Right atrium auricular region (tissue), 2 donors: ENCODE data around the gene UTS2. TPM values are rescaled to one million over a fixed set of nuclear protein-coding genes. Genes with fewer than 3 reads are reported as not detected.

Experiments
- DNase-seq: peaks from one replicate; pipeline ENCODE4 v3.0.0-alpha.2; 2019; ENCODE audit warnings: low spot score
- H3K27ac ChIP-seq, 2 donors: fragments of 200-600 bp; sonication (generic); 1 replicate in 1 of 2; 2 replicates in 1 of 2; pipeline ENCODE4 v1.5.1; 2016 to 2019
- H3K27me3 ChIP-seq, 2 donors: fragments of 200-600 bp; sonication (generic); one replicate each; pipeline versions ENCODE4 v1.5.1 to v1.6.0; 2017 to 2019
- H3K36me3 ChIP-seq: fragments of 200-600 bp; sonication (generic); one replicate; pipeline ENCODE4 v1.5.1; 2016
- H3K4me1 ChIP-seq, 2 donors: fragments of 200-600 bp; sonication (generic); one replicate each; pipeline versions ENCODE4 v1.5.1 to v1.6.0; 2017 to 2019
- H3K4me3 ChIP-seq, 2 donors: fragments of 200-600 bp; sonication (generic); 1 replicate in 1 of 2; 2 replicates in 1 of 2; pipeline ENCODE4 v1.5.1; 2017 to 2019; ENCODE audit warnings: mild to moderate bottlenecking in 1 of 2, moderate library complexity in 1 of 2
- H3K9me3 ChIP-seq, 2 donors: fragments of 200-600 bp; sonication (generic); one replicate each; pipeline ENCODE4 v1.5.1; 2019
- CTCF ChIP-seq, 2 donors: fragments of 200-600 bp; sonication (generic); IDR thresholded peaks; one replicate each; pipeline ENCODE4 v1.5.1; 2019; ENCODE audit warnings: antibody characterized with exemption in 2 of 2
- total RNA-seq, 2 donors: library from RNA; depleted of rRNA; stranded (reverse); fragments of >200 nt; gene quantifications; one replicate each; pipeline ENCODE4 v1.1.0, GENCODE V29; 2016

UTS2 gene
- total RNA-seq, 2 donors from 2014 or later: not detected

GRCh38 chr1:7861452-7861851 is 8.6 kb upstream of the UTS2 start:
- no peaks in the 10 kb centered on the region for H3K9me3 ChIP-seq
- DNase-seq: no peak

DNA sequence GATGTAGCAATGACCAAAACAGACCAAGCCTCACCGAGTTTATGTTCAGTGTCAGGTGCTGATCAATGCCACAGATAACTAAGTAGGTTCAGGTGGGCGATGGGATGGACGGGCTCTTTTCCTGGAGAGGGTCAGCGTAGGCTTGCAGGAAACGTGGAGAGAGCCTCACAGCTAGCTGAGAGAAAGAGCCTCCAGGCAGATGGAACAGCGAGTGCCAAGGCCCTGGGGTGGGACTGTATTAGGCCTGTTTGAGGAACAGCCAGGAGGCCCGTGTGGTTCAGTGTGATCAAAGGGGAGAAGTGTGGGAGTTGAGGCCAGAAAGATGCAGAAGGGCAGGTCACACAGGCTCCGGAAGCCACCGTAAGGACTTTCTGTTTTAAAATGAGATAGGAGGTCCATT is 7.3 kb upstream of the UTS2 start:
- no peak overlapping the region for H3K4me3 ChIP-seq
- H3K4me1 ChIP-seq: no peaks in the 10 kb centered on the region
- no peaks in the 10 kb centered on the region for H3K27me3 ChIP-seq
- no peaks in the 10 kb centered on the region for H3K9me3 ChIP-seq
- no peaks in the 10 kb centered on the region for H3K36me3 ChIP-seq
- no peak overlapping the region for H3K27ac ChIP-seq
- DNase-seq: no peak
- no peak for TF ChIP-seq CTCF (IDR thresholded peaks at IDR 0.05)

More at GRCh38 chr1:7861452-7861851, 8.6 kb upstream of the UTS2 start:
- no peak for TF ChIP-seq CTCF (IDR thresholded peaks at IDR 0.05)
- H3K27ac ChIP-seq: no peak overlapping the region
- H3K27me3 ChIP-seq: no peaks in the 10 kb centered on the region
- H3K4me3 ChIP-seq: no peak overlapping the region
- no peaks in the 10 kb centered on the region for H3K36me3 ChIP-seq
- no peaks in the 10 kb centered on the region for H3K4me1 ChIP-seq

DNA sequence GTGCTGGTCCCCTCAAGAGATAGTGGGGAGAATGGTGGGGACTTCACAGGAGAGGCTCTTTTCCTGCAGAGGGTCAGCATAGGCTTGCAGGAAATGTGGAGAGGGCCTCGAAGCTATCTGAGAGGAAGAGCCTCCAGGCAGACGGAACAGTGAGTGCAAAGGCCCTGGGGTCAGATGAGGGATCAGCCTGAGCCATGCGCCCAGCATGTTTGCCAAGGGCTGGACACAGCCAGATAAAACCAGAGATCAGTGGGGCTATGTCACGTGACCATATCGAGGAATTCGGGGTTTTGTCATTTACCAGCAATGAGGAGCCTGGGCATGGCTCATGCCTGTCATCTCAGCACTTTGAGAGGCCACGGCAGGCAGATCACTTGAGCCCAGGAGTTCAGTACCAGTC is 6.5 kb upstream of the UTS2 start:
- H3K9me3 ChIP-seq: no peaks in the 10 kb centered on the region
- H3K27me3 ChIP-seq: no peaks in the 10 kb centered on the region
- TF ChIP-seq CTCF (IDR thresholded peaks at IDR 0.05): no peak
- no peak for DNase-seq
- H3K27ac ChIP-seq: no peak overlapping the region
- no peaks in the 10 kb centered on the region for H3K4me1 ChIP-seq
- H3K4me3 ChIP-seq: no peak overlapping the region
- H3K36me3 ChIP-seq: no peaks in the 10 kb centered on the region

DNA sequence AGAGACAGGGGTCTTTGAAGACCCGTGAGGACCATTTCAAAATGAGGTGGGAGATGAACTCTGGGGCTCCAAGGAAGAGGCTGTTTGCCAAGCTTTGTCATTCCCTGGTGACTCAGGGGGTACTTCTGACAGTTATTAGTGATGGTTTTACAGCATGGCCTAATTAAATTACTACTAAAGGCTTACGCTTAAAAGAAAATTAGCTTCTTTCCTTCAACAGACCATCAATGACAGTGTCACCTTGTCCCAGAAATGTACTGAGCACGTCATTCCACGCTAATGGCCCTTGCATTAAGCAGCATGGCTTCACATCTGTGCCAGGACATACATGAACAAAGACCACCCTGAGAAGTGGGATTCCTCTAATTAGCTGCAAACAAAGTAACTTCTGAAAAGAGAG is 5.1 kb upstream of the UTS2 start:
- no peaks in the 10 kb centered on the region for H3K36me3 ChIP-seq
- no peaks in the 10 kb centered on the region for H3K4me1 ChIP-seq
- H3K27me3 ChIP-seq: no peaks in the 10 kb centered on the region
- no peak for DNase-seq
- TF ChIP-seq CTCF (IDR thresholded peaks at IDR 0.05): no peak
- no peaks in the 10 kb centered on the region for H3K9me3 ChIP-seq
- no peak overlapping the region for H3K27ac ChIP-seq
- no peak overlapping the region for H3K4me3 ChIP-seq

DNA sequence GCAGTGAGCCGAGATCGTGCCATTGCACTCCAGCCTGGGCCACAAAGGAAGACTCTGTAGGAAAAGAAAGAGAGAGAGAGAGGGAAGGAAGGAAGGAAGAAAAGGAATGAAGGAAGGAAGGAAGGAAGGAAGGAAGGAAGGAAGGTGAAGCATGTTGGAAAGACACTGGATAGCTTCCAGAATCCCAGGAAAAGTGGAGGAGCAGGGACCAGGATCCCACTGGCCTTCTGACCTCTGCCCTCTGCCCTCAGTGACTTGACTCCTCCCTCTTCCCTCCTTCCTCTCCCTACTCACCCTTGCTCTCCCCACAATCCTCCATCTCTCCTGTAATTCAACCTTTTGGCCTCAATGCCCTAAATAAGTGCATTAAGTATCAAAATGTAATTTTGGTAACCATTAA is 4.1 kb upstream of the UTS2 start:
- no peak for DNase-seq
- no peaks in the 10 kb centered on the region for H3K4me1 ChIP-seq
- no peak for TF ChIP-seq CTCF (IDR thresholded peaks at IDR 0.05)
- H3K4me3 ChIP-seq: no peak overlapping the region
- no peak overlapping the region for H3K27ac ChIP-seq
- no peaks in the 10 kb centered on the region for H3K36me3 ChIP-seq
- no peaks in the 10 kb centered on the region for H3K9me3 ChIP-seq
- H3K27me3 ChIP-seq: no peaks in the 10 kb centered on the region

- H3K27me3 ChIP-seq: no peaks in the 10 kb centered on the region
- TF ChIP-seq CTCF (IDR thresholded peaks at IDR 0.05): no peak
- no peaks in the 10 kb centered on the region for H3K36me3 ChIP-seq
- no peak for DNase-seq
- no peak overlapping the region for H3K27ac ChIP-seq
- no peak overlapping the region for H3K4me3 ChIP-seq
- no peaks in the 10 kb centered on the region for H3K9me3 ChIP-seq
- H3K4me1 ChIP-seq: no peaks in the 10 kb centered on the region
Measured at GRCh38 chr1:7856345-7856744, 3.5 kb upstream of the UTS2 start.
